ENCODE data around the gene CDC25A. TPM values are rescaled to one million over a fixed set of nuclear protein-coding genes. Genes with fewer than 3 reads are reported as not detected.

Gene CDC25A
- total RNA-seq, 4 donors from 2014 or later: 0.94 to 4.0 (median 3.7) TPM

- TF ChIP-seq POLR2A (IDR thresholded peaks at IDR 0.05) (no peak), CTCF (IDR thresholded peaks at IDR 0.05) (no peak)
- Histone ChIP-seq H3K36me3 (no peaks in the 10 kb centered on the region), H3K4me3 (replicated peaks in 1 of 3) (no peak overlapping the region), H3K9me3 (no peaks in the 10 kb centered on the region), H3K4me1 (peaks cover 21 to 25% of the 10 kb centered on the region in 2 donors), H3K27ac (no peak overlapping the region), H3K27me3 (no peaks in the 10 kb centered on the region)
- DNase-seq: no peak
- 86 to 93% methylated on average over 3 of the region's 3 CpGs for WGBS, 2 donors
- intact Hi-C loops (cut with DNase I): no loop called here
Observed at GRCh38 chr3:48219543-48219942, 31.3 kb upstream of the CDC25A start.

GRCh38 chr3:48218537-48218936, 30.3 kb upstream of the CDC25A start:
- Histone ChIP-seq H3K4me3 (replicated peaks in 1 of 3) (no peak overlapping the region), H3K4me1 (peaks cover 28 to 34% of the 10 kb centered on the region in 2 donors), H3K36me3 (no peaks in the 10 kb centered on the region), H3K27me3 (no peaks in the 10 kb centered on the region), H3K9me3 (no peaks in the 10 kb centered on the region), H3K27ac (no peak overlapping the region)
- 81 to 83% methylated on average over 5 of the region's 5 CpGs for WGBS, 2 donors
- TF ChIP-seq CTCF (IDR thresholded peaks at IDR 0.05) (no peak), POLR2A (IDR thresholded peaks at IDR 0.05) (no peak)
- intact Hi-C loops (cut with DNase I): no loop called here
- DNase-seq: no peak

- no peaks in the 10 kb centered on the region for H3K9me3 ChIP-seq
- H3K4me1 ChIP-seq: peaks cover 28 to 34% of the 10 kb centered on the region in 2 donors
- TF ChIP-seq POLR2A (IDR thresholded peaks at IDR 0.05): no peak
- no peak for TF ChIP-seq CTCF (IDR thresholded peaks at IDR 0.05)
- WGBS, 2 donors: 80 to 88% methylated on average over 3 to 4 of the region's 4 CpGs
- H3K36me3 ChIP-seq: no peaks in the 10 kb centered on the region
- intact Hi-C loops (cut with DNase I): no loop called here
- DNase-seq: peak; percentile 36 to 41
- peak overlapping the region in 1 of 3 donors; percentile 30 for H3K27ac ChIP-seq
- no peak overlapping the region for H3K4me3 ChIP-seq (replicated peaks in 1 of 3)
- no peaks in the 10 kb centered on the region for H3K27me3 ChIP-seq
Observed at GRCh38 chr3:48217449-48217848, 29.2 kb upstream of the CDC25A start.

- WGBS, 2 donors: 5 to 39% methylated on average over 5 of the region's 5 CpGs
- H3K27ac ChIP-seq: peak overlapping the region; percentile 80 to 95 (median 87)
- no peak overlapping the region for H3K4me3 ChIP-seq (replicated peaks in 1 of 3)
- H3K4me1 ChIP-seq: peaks cover 28 to 34% of the 10 kb centered on the region in 2 donors
- intact Hi-C loops (cut with DNase I): no loop called here
- no peaks in the 10 kb centered on the region for H3K36me3 ChIP-seq
- no peaks in the 10 kb centered on the region for H3K27me3 ChIP-seq
- H3K9me3 ChIP-seq: no peaks in the 10 kb centered on the region
- peak; percentile 85 to 91 for DNase-seq
- TF ChIP-seq POLR2A (IDR thresholded peaks at IDR 0.05) (no peak), CTCF (IDR thresholded peaks at IDR 0.05) (no peak)
Observed at GRCh38 chr3:48215876-48216275, 27.7 kb upstream of the CDC25A start.

- no peak for TF ChIP-seq CTCF (IDR thresholded peaks at IDR 0.05)
- peak in 1 of 2 donors; percentile 50 for TF ChIP-seq POLR2A (IDR thresholded peaks at IDR 0.05)
- Histone ChIP-seq H3K4me1 (peaks cover 28 to 34% of the 10 kb centered on the region in 2 donors), H3K27ac (peak overlapping the region; percentile 80 to 95 (median 87)), H3K36me3 (no peaks in the 10 kb centered on the region), H3K9me3 (no peaks in the 10 kb centered on the region), H3K27me3 (no peaks in the 10 kb centered on the region), H3K4me3 (replicated peaks in 1 of 3) (no peak overlapping the region)
- intact Hi-C loops (cut with DNase I): no loop called here
- 5 to 15% methylated on average over 4 of the region's 4 CpGs for WGBS, 2 donors
- peak; percentile 69 to 70 for DNase-seq
Observed at GRCh38 chr3:48215466-48215865, 27.2 kb upstream of the CDC25A start.
